HepG2 (cell line): Measurements from ENCODE around the gene IFT22. TPM values are rescaled to one million over a fixed set of nuclear protein-coding genes. Genes with fewer than 3 reads are reported as not detected.

ENCODE experiments used
- BCL6 ChIP-seq: IDR thresholded peaks from 2 replicates; pipeline ENCODE4 v1.6.1; 2016; ENCODE audit warnings: missing genetic modification reagents, missing compliant biosample characterization
- BHLHE40 ChIP-seq: IDR thresholded peaks from 2 replicates; pipeline ENCODE4 v1.6.1; 2011; ENCODE audit warnings: low read length, improper control_type of control experiment
- IKZF4 ChIP-seq: sonication (generic); formaldehyde crosslinking; IDR thresholded peaks from 2 replicates; pipeline ENCODE4 v1.5.1; 2020; ENCODE audit warnings: borderline replicate concordance, mild to moderate bottlenecking, low read depth, missing genetic modification reagents; ENCODE audit errors: not compliant biosample characterization
- ISL2 ChIP-seq: sonication (generic); formaldehyde crosslinking; IDR thresholded peaks from 2 replicates; pipeline ENCODE4 v1.5.0; 2020; ENCODE audit warnings: missing genetic modification reagents
- KDM2A ChIP-seq: sonication (generic); formaldehyde crosslinking; IDR thresholded peaks from 2 replicates; pipeline ENCODE4 v1.4.0; 2020; ENCODE audit warnings: low read depth, missing genetic modification reagents, borderline replicate concordance
- MTA1 ChIP-seq: sonication (generic); formaldehyde crosslinking; IDR thresholded peaks from 2 replicates; pipeline ENCODE4 v1.4.0; 2020; ENCODE audit warnings: missing genetic modification reagents, mild to moderate bottlenecking, borderline replicate concordance
- PITX1 ChIP-seq: sonication (generic); formaldehyde crosslinking; IDR thresholded peaks from 2 replicates; pipeline ENCODE4 v1.5.1; 2020; ENCODE audit warnings: mild to moderate bottlenecking, missing genetic modification reagents
- SMC3 ChIP-seq: IDR thresholded peaks from 2 replicates; pipeline ENCODE4 v1.6.1; 2011; ENCODE audit warnings: low read length, improper control_type of control experiment
- SP2 ChIP-seq: sonication (generic); formaldehyde crosslinking; IDR thresholded peaks from 2 replicates; pipeline ENCODE4 v1.5.1; 2020; ENCODE audit warnings: mild to moderate bottlenecking, missing genetic modification reagents
- WIZ ChIP-seq: sonication (generic); formaldehyde crosslinking; IDR thresholded peaks from 2 replicates; pipeline ENCODE4 v1.5.1; 2020; ENCODE audit warnings: mild to moderate bottlenecking, missing genetic modification reagents
- ZFP36 ChIP-seq: fragments of 150-350 bp; IDR thresholded peaks from 2 replicates; pipeline ENCODE4 v1.6.1; 2018; ENCODE audit warnings: borderline replicate concordance, low read length, low read depth; ENCODE audit not compliant: partially characterized antibody
- ZMYM3 ChIP-seq: sonication (generic); formaldehyde crosslinking; IDR thresholded peaks from 2 replicates; pipeline ENCODE4 v1.5.1; 2020; ENCODE audit warnings: mild to moderate bottlenecking, missing genetic modification reagents
- ZNF34 ChIP-seq: sonication (generic); formaldehyde crosslinking; IDR thresholded peaks from 2 replicates; pipeline ENCODE4 v1.4.0; 2020; ENCODE audit warnings: mild to moderate bottlenecking, missing genetic modification reagents, borderline replicate concordance
- ZNF510 ChIP-seq: sonication (generic); formaldehyde crosslinking; IDR thresholded peaks from 2 replicates; pipeline ENCODE4 v1.4.0; 2020; ENCODE audit warnings: low read depth, mild to moderate bottlenecking, missing genetic modification reagents
- polyA plus RNA-seq, 8 experiments: library from polyadenylated mRNA; depleted of rRNA in 3 of 8; stranded (reverse) in 7 of 8; unstranded in 1 of 8; fragments of >200 nt; fragmentation: Illumina TruSeq in 4 of 8; extraction: Trizol in 4 of 8; gene quantifications; 2 replicates each; pipeline versions ENCODE4 v1.2.1 to v1.2.3, GENCODE V29; 2011 to 2016; ENCODE audit warnings: low read depth in 4 of 8, missing spikeins in 1 of 8, mixed read lengths in 1 of 8; ENCODE audit not compliant: insufficient read depth in 1 of 8
- total RNA-seq, 5 experiments: library from RNA; depleted of rRNA; stranded (reverse); fragments of >200 nt; fragmentation: Illumina TruSeq; extraction: Trizol; gene quantifications; 2 replicates each; pipeline ENCODE4 v1.2.3, GENCODE V29; 2016; ENCODE audit warnings: low read depth in 1 of 5
- TF ChIP-seq, protein P1 (sequence below): sonication (generic); formaldehyde crosslinking; IDR thresholded peaks from 2 replicates; pipeline ENCODE4; 2020; ENCODE audit warnings: missing genetic modification reagents, mild to moderate bottlenecking, borderline replicate concordance
- TF ChIP-seq, protein P2 (sequence below): sonication (generic); formaldehyde crosslinking; IDR thresholded peaks from 2 replicates; pipeline ENCODE4 v1.5.1; 2020; ENCODE audit warnings: missing genetic modification reagents, mild to moderate bottlenecking, borderline replicate concordance
- TF ChIP-seq, protein P3 (sequence below): sonication (generic); formaldehyde crosslinking; IDR thresholded peaks from 2 replicates; pipeline ENCODE4 v1.4.0; 2020; ENCODE audit warnings: mild to moderate bottlenecking, missing genetic modification reagents
- TF ChIP-seq, protein P4 (sequence below): sonication (generic); formaldehyde crosslinking; IDR thresholded peaks from 2 replicates; pipeline ENCODE4 v1.8.1; 2023; ENCODE audit warnings: mild to moderate bottlenecking, moderate library complexity, missing genetic modification reagents
- TF ChIP-seq, protein P5 (sequence below): sonication (generic); formaldehyde crosslinking; IDR thresholded peaks from 2 replicates; pipeline ENCODE4 v1.8.0; 2023; ENCODE audit warnings: mild to moderate bottlenecking, missing genetic modification reagents

IFT22 gene
- total and polyA plus RNA-seq, 2 of the 13 experiments (the other 11 are each of a cell fraction or from before 2014, with no cell fraction given): 8.9 to 14.5 TPM

DNA sequence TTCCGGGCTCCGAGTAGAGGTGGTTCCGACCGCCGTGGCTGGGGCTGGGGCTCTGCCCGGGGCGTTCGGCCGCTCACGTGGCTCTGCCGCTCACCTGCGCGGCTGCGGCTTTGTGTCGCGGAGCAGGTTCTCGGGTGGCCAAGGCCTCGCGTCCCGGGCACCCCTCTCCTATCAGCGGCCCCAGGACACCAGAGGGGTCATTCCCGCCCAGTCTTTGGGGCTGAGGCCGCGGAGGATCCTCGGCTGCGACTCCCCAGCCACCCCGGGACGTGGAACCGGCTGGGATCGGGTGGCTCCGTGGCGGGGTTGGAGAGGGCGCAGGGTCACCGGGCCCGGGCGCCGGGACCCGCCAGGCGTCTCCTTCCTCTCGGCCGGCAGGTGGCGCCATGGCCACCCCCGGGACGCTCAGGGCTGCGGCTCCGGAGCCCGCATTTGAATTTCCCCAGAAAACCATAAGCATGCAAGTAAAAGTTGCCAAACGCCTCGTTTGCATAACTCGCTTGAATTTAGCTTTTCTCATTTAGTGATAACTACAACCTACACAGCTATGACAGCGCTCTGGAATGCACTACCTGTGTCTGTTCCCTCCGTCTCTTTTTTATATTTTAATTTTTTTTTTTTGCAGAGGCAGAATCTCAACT is 42.2 kb upstream of the IFT22 start (continued):
- TF ChIP-seq ZFP36 (no peak), WIZ (CRISPR knock-in tag) (0 out of 2 replicates have a peak, but pooled peaks have one; percentile 36), PITX1 (CRISPR knock-in tag) (peak; percentile 59; the same call in 1 of the 2 replicates), BHLHE40 (peak; percentile 7; the same call in 1 of the 2 replicates), KDM2A (peak; percentile 78), ZMYM3 (CRISPR knock-in tag) (peak; percentile 17; the same call in 1 of the 2 replicates), MTA1 (CRISPR knock-in tag) (peak; percentile 34; the same call in 1 of the 2 replicates), IKZF4 (peak; percentile 33), BCL6 (peak; percentile 35; the same call in 1 of the 2 replicates), ZNF510 (CRISPR knock-in tag) (no peak), ZNF34 (CRISPR knock-in tag) (no peak), ISL2 (CRISPR knock-in tag) (0 out of 2 replicates have a peak, but pooled peaks have one; percentile 40), SP2 (CRISPR knock-in tag) (no peak), SMC3 (peak; percentile 49; the same call in 1 of the 2 replicates)
- TF ChIP-seq, protein P1, sequence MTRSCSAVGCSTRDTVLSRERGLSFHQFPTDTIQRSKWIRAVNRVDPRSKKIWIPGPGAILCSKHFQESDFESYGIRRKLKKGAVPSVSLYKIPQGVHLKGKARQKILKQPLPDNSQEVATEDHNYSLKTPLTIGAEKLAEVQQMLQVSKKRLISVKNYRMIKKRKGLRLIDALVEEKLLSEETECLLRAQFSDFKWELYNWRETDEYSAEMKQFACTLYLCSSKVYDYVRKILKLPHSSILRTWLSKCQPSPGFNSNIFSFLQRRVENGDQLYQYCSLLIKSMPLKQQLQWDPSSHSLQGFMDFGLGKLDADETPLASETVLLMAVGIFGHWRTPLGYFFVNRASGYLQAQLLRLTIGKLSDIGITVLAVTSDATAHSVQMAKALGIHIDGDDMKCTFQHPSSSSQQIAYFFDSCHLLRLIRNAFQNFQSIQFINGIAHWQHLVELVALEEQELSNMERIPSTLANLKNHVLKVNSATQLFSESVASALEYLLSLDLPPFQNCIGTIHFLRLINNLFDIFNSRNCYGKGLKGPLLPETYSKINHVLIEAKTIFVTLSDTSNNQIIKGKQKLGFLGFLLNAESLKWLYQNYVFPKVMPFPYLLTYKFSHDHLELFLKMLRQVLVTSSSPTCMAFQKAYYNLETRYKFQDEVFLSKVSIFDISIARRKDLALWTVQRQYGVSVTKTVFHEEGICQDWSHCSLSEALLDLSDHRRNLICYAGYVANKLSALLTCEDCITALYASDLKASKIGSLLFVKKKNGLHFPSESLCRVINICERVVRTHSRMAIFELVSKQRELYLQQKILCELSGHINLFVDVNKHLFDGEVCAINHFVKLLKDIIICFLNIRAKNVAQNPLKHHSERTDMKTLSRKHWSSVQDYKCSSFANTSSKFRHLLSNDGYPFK (CRISPR knock-in tag): no peak; the same call in 1 of the 2 replicates
- TF ChIP-seq, protein P2, sequence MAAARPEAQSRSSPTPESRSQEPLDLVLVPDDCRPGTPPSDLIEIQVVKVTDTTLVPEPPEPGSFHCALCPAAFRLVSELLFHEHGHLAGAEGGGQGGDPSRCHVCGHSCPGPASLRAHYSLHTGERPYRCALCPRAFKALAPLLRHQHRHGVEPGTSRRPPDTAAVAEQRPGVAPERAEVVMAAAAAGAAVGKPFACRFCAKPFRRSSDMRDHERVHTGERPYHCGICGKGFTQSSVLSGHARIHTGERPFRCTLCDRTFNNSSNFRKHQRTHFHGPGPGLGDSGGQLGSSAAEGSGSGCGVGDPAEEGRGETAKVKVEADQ (CRISPR knock-in tag): no peak
- TF ChIP-seq, protein P3, sequence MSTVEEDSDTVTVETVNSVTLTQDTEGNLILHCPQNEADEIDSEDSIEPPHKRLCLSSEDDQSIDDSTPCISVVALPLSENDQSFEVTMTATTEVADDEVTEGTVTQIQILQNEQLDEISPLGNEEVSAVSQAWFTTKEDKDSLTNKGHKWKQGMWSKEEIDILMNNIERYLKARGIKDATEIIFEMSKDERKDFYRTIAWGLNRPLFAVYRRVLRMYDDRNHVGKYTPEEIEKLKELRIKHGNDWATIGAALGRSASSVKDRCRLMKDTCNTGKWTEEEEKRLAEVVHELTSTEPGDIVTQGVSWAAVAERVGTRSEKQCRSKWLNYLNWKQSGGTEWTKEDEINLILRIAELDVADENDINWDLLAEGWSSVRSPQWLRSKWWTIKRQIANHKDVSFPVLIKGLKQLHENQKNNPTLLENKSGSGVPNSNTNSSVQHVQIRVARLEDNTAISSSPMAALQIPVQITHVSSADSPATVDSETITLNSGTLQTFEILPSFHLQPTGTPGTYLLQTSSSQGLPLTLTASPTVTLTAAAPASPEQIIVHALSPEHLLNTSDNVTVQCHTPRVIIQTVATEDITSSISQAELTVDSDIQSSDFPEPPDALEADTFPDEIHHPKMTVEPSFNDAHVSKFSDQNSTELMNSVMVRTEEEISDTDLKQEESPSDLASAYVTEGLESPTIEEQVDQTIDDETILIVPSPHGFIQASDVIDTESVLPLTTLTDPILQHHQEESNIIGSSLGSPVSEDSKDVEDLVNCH (CRISPR knock-in tag): no peak
- TF ChIP-seq, protein P4, sequence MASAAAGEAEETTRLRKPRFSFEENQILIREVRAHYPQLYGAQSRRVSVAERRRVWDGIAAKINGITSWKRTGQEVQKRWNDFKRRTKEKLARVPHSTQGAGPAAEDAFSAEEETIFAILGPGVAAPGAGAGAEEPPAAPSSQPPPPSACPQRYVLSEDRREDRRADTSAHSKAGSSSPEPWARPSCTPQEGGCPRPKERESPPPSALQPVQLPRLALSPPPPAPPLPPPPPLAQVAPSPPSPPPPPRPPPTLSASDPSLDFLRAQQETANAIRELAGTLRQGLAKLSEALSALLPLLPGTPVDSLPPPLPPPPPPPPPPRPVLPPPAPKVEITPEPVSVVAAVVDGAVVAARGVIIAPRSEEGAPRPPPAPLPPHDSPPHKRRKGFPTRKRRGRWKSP (CRISPR knock-in tag): no peak
- TF ChIP-seq, protein P5, sequence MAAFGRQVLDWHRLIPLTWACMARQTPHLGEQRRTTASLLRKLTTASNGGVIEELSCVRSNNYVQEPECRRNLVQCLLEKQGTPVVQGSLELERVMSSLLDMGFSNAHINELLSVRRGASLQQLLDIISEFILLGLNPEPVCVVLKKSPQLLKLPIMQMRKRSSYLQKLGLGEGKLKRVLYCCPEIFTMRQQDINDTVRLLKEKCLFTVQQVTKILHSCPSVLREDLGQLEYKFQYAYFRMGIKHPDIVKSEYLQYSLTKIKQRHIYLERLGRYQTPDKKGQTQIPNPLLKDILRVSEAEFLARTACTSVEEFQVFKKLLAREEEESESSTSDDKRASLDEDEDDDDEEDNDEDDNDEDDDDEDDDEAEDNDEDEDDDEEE (CRISPR knock-in tag): 0 out of 2 replicates have a peak, but pooled peaks have one; percentile 57
